Measurements from ENCODE around the gene FAM25C.
"Not testable (repeated sequence)": the region's sequence is repeated elsewhere in the genome, so short reads cannot be mapped to it uniquely, and the experiment has no call there.

The FAM25C gene

GRCh38 chr10:47957158-47957557 lies 42.4 kb downstream of the FAM25C start:
- not testable (repeated sequence) for DNase-seq (ENCODE audit: low read depth)

DNA sequence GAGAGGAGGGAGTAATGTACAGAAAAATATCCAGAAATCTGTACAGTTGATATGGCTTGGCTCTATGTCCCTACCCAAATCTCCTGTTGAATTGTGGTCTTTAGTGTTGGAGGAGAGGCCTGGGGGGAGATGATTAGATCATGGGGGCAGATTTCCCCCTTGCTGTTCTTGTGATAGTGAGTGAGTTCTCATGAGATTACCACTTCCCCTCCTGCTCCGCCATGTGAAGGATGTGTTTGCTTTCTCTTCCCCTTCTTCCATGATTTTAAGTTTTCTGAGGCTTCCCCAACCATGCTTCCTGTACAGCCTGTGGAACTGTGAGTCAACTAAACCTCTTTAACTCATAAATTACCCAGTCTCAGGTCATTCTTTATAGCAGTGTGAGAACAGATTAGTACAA lies 52.2 kb downstream of the FAM25C start:
- DNase-seq (ENCODE audit: low read depth), result not testable (repeated sequence)
